ENCODE data around the gene RGS9BP.

The RGS9BP gene

DNA sequence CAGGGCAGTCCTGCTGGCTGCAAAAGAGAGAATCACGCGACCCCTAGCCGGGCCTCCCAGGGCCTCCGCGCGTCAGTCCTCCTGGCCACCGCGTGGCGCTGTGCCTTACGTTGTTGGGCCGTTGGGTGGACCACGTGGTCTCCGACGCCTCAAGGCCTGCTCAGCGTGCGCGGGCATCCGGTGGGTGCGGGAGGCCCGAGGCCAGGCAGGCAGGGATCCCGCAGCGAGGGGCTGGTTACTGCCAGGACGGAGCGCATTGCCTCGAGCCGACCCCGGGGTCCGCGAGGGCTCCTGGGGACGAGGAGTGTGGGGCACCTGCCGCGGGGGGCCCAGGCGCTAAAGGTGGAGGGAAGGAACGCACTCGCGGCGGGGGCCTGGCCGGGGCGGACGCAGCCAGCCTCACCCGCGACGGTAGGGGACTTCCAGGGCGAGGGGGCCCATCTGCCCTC is 44.0 kb downstream of the RGS9BP start, which contains the start of gene TDRD12:
Gene TDRD12 (plus strand): TSS at position 157 of the 449 bp plus-strand sequence. CDS start 306 bp downstream, outside the sequence.
- Histone ChIP-seq H3K36me3 (peaks cover 38% of the 10 kb centered on the region), H3K4me3 (no peak within 1 kb of the TSS)
- TF ChIP-seq Cebpa-rat (IDR thresholded peaks at IDR 0.05), result no peak

DNA sequence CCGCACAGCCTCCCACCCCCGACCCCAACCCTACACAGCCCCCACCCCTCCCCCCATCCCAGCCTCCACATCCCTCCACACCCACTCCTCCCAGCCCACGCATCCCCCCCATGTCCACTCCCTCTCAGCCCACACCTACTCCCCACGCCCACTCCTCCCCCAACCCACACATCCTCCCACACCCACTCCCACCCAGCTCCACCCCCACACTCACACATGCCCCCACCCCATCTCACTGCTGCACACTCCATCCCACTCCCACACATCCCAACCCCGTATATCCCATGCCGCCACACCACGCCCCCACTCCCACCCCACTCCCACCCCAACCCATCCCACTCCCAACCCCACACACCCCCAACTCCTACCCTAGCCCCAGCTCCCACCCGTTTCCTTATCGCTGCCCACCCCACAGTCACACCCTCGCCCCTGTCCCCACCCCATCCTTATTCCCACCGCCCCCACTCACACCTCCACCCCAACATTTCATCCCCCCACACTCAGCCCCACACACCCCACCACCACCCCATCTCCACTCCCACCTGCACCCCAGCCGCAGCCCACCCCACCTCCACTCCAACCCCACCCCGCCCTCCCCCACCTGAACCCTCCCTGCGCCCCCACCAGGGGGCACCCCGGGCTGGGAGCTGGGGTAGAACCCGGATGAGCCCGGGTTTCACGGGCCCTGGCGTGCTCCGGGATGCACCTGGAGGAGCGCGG is 44.7 kb downstream of the RGS9BP start:
- no peaks in the 10 kb centered on the region for H3K4me1 ChIP-seq
- H4K20me1 ChIP-seq, result no peaks in the 10 kb centered on the region
- H3K9me3 ChIP-seq, result peaks cover 6% of the 10 kb centered on the region
- H3K27ac ChIP-seq, result no peak overlapping the region
- TF ChIP-seq Cebpa-rat (IDR thresholded peaks at IDR 0.05), result no peak
- H3K27me3 ChIP-seq, result no peaks in the 10 kb centered on the region
- peaks cover 30% of the 10 kb centered on the region for H3K36me3 ChIP-seq
- no peak overlapping the region for H3K4me2 ChIP-seq
- no peak overlapping the region for H3K4me3 ChIP-seq
- H3K9ac ChIP-seq, result no peak overlapping the region

More for the DNA sequence above, 44.0 kb downstream of the RGS9BP start, which contains the start of gene TDRD12:
- Histone ChIP-seq H3K4me1 (no peaks in the 10 kb centered on the region), H3K4me2 (no peak within 1 kb of the TSS), H3K9me3 (peaks cover 6% of the 10 kb centered on the region), H3K9ac (no peak within 1 kb of the TSS), H3K27ac (no peak within 1 kb of the TSS), H4K20me1 (no peaks in the 10 kb centered on the region), H3K27me3 (no peaks in the 10 kb centered on the region)

DNA sequence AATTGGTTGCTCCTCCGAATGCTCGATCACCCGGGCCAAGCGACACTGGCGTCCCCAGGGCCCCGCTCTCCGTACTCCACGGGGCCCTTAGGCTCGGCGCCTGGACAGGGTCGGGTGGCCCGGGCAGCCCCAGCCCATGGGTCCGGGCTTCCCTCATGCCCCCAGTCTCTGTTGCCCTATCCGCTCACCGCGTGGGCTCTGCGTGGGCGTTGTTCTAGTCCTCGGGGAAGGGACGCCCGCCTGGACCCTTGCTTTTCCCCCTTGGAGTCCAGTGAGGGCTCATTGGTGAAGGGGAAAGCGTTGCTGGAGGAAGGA is 45.2 kb downstream of the RGS9BP start:
- no peak overlapping the region for H3K4me2 ChIP-seq
- TF ChIP-seq Cebpa-rat (IDR thresholded peaks at IDR 0.05), result no peak
- no peak overlapping the region for H3K4me3 ChIP-seq
- no peaks in the 10 kb centered on the region for H3K27me3 ChIP-seq
- H4K20me1 ChIP-seq, result no peaks in the 10 kb centered on the region
- H3K9ac ChIP-seq, result no peak overlapping the region
- peaks cover 27% of the 10 kb centered on the region for H3K36me3 ChIP-seq
- no peak overlapping the region for H3K27ac ChIP-seq
- peaks cover 7% of the 10 kb centered on the region for H3K9me3 ChIP-seq
- H3K4me1 ChIP-seq, result no peaks in the 10 kb centered on the region

Data from BLaER1 (cell line).